Osteocyte (in vitro differentiated cells): ENCODE results near the gene PTPRN2. TPM values are rescaled to one million over a fixed set of nuclear protein-coding genes. Genes with fewer than 3 reads are reported as not detected.
"Not testable (repeated sequence)": the region's sequence is repeated elsewhere in the genome, so short reads cannot be mapped to it uniquely, and the experiment has no call there.

Experiments
- DNase-seq: peaks from one replicate; pipeline ENCODE4 v3.0.0; 2021; ENCODE audit warnings: mixed read lengths; ENCODE audit not compliant: unreplicated experiment; ENCODE audit errors: extremely low spot score
- H3K27ac Mint-ChIP-seq: one replicate; pipeline ENCODE4 v1.8.0; 2021; ENCODE audit warnings: mild to moderate bottlenecking, mixed read lengths; ENCODE audit not compliant: unreplicated experiment
- H3K27me3 Mint-ChIP-seq: one replicate; pipeline ENCODE4 v1.8.0; 2021; ENCODE audit warnings: mixed read lengths; ENCODE audit not compliant: unreplicated experiment
- H3K36me3 Mint-ChIP-seq: one replicate; pipeline ENCODE4 v1.8.0; 2021; ENCODE audit warnings: mixed read lengths; ENCODE audit not compliant: unreplicated experiment
- H3K4me1 Mint-ChIP-seq: one replicate; pipeline ENCODE4 v1.8.0; 2021; ENCODE audit warnings: mixed read lengths; ENCODE audit not compliant: unreplicated experiment
- H3K4me3 Mint-ChIP-seq: one replicate; pipeline ENCODE4 v1.8.0; 2021; ENCODE audit warnings: mild to moderate bottlenecking, moderate library complexity, mixed read lengths; ENCODE audit not compliant: unreplicated experiment
- H3K9me3 Mint-ChIP-seq: one replicate; pipeline ENCODE4 v1.8.0; 2021; ENCODE audit warnings: mixed read lengths; ENCODE audit not compliant: unreplicated experiment
- total RNA-seq: library from RNA; stranded (reverse); gene quantifications from 2 replicates; pipeline ENCODE4 v1.2.1, GENCODE V29; 2021
- TF ChIP-seq, protein P1 (sequence below): fragments of 200-600 bp; sonication (generic); IDR thresholded peaks from 2 replicates; pipeline ENCODE4 v1.5.0; 2021; ENCODE audit warnings: antibody characterized with exemption, mild to moderate bottlenecking, moderate library complexity

The PTPRN2 gene
- total RNA-seq, 1 donor from 2014 or later = 0.59 TPM

DNA sequence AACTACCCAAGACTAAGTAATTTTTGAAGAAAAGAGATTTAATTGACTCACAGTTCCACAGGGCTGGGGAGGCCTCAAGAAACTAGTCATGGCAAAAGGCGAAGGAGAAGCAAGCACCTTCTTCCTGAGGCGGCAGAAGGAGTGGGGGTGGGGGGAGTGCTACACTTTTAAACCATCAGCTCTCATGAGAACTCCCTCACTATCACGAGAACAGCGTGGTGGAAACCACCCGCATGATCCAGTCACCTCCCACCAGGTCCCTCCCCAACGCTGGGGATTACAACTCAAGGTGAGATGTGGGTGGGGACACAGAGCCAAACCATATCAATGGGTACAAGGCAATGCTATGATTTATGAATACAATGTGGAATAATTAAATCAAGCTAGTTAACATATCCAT is 241.9 kb downstream of the PTPRN2 start:
- Mint-ChIP-seq H3K27me3 (no peaks in the 10 kb centered on the region), H3K4me1 (no peaks in the 10 kb centered on the region), H3K36me3 (no peaks in the 10 kb centered on the region), H3K27ac (no peak overlapping the region), H3K4me3 (no peak overlapping the region), H3K9me3 (peaks cover 25% of the 10 kb centered on the region)
- TF ChIP-seq, protein P1, sequence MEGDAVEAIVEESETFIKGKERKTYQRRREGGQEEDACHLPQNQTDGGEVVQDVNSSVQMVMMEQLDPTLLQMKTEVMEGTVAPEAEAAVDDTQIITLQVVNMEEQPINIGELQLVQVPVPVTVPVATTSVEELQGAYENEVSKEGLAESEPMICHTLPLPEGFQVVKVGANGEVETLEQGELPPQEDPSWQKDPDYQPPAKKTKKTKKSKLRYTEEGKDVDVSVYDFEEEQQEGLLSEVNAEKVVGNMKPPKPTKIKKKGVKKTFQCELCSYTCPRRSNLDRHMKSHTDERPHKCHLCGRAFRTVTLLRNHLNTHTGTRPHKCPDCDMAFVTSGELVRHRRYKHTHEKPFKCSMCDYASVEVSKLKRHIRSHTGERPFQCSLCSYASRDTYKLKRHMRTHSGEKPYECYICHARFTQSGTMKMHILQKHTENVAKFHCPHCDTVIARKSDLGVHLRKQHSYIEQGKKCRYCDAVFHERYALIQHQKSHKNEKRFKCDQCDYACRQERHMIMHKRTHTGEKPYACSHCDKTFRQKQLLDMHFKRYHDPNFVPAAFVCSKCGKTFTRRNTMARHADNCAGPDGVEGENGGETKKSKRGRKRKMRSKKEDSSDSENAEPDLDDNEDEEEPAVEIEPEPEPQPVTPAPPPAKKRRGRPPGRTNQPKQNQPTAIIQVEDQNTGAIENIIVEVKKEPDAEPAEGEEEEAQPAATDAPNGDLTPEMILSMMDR = no peak
- peak; percentile 75 for DNase-seq

DNA sequence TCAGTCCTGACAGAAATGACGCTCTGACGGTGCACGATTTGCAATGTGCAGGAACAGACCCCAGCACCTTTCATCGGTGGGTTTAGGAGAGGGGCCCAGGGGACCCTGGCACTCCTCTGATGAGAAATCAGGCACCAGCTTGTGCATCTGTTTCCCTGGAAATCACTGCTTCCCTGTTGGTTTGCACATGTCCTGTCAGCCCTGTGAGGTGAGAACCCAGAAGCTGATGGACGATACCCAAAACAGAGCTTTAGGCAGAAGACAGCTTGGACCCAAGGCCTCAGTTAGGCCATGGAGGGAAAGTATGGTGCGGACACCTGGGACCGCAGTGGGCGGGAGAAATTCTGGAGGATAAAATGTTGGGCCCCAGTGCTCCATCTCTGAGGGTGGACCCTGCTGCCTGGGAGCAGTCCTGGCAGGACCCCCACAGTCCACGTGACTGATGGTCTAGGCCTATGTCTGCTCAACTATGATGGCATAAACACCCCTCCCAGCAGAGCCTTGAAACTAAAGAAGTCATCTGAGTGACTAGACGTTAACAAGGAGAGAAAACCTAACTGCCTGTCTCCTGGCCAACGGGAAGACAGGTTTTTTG is 242.8 kb downstream of the PTPRN2 start:
- TF ChIP-seq, protein P1 = no peak
- H3K27me3 Mint-ChIP-seq = no peaks in the 10 kb centered on the region
- no peak overlapping the region for H3K27ac Mint-ChIP-seq
- peaks cover 34% of the 10 kb centered on the region for H3K9me3 Mint-ChIP-seq
- no peak overlapping the region for H3K4me3 Mint-ChIP-seq
- no peaks in the 10 kb centered on the region for H3K4me1 Mint-ChIP-seq
- no peaks in the 10 kb centered on the region for H3K36me3 Mint-ChIP-seq
- peak; percentile 59 for DNase-seq

- H3K9me3 Mint-ChIP-seq = peaks cover 34% of the 10 kb centered on the region
- H3K27me3 Mint-ChIP-seq = no peaks in the 10 kb centered on the region
- peak; percentile 73 for DNase-seq
- H3K27ac Mint-ChIP-seq = no peak overlapping the region
- no peaks in the 10 kb centered on the region for H3K36me3 Mint-ChIP-seq
- no peak overlapping the region for H3K4me3 Mint-ChIP-seq
- TF ChIP-seq, protein P1 = no peak
- H3K4me1 Mint-ChIP-seq = no peaks in the 10 kb centered on the region
Measured at GRCh38 chr7:158343936-158344455, 243.6 kb downstream of the PTPRN2 start.

- no peak overlapping the region for H3K27ac Mint-ChIP-seq
- peaks cover 34% of the 10 kb centered on the region for H3K9me3 Mint-ChIP-seq
- TF ChIP-seq, protein P1 = no peak
- H3K36me3 Mint-ChIP-seq = no peaks in the 10 kb centered on the region
- peak; percentile 86 for DNase-seq
- H3K4me3 Mint-ChIP-seq = no peak overlapping the region
- H3K27me3 Mint-ChIP-seq = no peaks in the 10 kb centered on the region
- H3K4me1 Mint-ChIP-seq = no peaks in the 10 kb centered on the region
Measured at GRCh38 chr7:158343526-158343925, 244.1 kb downstream of the PTPRN2 start.

DNA sequence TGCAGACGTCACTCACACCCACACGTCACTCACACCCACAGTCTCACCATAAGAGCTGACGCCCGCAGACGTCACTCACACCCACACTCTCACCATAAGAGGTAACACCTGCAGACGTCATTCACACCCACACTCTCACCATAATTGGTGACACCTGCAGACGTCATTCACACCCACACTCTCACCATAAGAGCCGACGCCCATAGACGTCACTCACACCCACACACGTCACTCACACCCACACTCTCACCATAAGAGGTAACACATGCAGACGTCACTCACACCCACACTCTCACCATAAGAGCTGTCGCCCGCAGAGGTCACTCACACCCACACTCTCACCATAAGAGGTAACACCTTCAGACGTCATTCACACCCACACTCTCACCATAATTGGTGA is 246.5 kb downstream of the PTPRN2 start:
- H3K27ac Mint-ChIP-seq, H3K27me3 Mint-ChIP-seq, H3K36me3 Mint-ChIP-seq, H3K4me1 Mint-ChIP-seq, H3K4me3 Mint-ChIP-seq: not testable (repeated sequence)
- H3K9me3 Mint-ChIP-seq = peaks cover 33% of the 10 kb centered on the region
- peak; percentile 83 for DNase-seq

DNA sequence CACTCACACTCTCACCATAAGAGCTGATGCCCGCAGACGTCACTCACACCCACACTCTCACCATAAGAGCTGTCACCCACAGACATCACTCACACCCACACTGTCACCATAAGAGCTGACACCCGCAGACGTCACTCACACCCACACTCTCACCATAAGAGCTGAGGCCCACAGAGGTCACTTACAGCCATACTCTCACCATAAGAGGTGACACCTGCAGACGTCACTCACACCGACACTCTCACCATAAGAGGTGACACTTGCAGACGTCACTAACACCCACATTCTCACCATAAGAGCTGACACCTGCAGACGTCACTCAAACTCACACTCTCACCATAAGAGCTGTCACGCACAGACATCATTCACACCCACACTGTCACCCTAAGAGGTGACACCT is 250.7 kb downstream of the PTPRN2 start:
- DNase-seq = peak; percentile 85
- not testable (repeated sequence) for H3K27me3 Mint-ChIP-seq, H3K4me1 Mint-ChIP-seq, H3K27ac Mint-ChIP-seq, H3K4me3 Mint-ChIP-seq, H3K36me3 Mint-ChIP-seq
- H3K9me3 Mint-ChIP-seq = peaks cover 48% of the 10 kb centered on the region

DNA sequence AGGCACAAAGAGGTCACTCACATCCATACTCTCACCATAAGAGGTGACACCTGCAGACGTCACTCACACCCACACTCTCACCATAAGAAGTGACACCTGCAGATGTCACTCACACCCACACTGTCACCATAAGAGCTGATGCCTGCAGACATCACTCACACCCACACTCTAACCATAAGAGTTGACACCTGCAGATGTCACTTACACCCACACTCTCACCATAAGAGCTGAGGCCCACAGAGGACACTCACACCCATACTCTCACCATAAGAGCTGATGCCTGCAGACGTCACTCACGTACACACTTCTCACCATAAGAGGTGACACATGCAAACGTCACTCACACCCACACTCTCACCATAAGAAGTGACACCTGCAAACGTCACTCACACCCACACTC is 255.1 kb downstream of the PTPRN2 start:
- peaks cover 37% of the 10 kb centered on the region for H3K9me3 Mint-ChIP-seq
- not testable (repeated sequence) for H3K36me3 Mint-ChIP-seq, H3K4me3 Mint-ChIP-seq, H3K4me1 Mint-ChIP-seq, H3K27ac Mint-ChIP-seq, H3K27me3 Mint-ChIP-seq
- peak; percentile 67 for DNase-seq

DNA sequence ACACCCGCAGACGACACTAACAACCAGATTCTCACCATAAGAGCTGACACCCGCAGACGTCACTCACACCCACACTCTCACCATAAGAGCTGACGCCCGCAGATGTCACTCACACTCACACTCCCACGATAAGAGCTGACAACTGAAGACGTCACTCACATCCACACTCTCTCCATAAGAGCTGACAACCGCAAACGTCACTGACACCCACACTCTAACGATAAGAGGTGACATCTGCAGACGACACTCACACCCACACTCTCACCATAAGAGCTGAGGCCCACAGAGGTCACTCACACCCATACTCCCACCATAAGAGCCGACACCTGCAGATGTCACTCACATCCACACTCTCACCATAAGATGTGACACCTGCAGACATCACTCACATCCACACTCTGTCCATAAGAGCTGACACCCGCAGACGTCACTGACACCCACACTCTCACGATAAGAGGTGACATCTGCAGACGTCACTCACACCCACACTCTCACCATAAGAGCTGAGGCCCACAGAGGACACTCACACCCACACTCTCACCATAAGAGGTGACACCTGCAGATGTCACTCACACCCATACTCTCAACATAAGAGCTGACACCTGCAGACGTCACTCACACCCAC is 255.7 kb downstream of the PTPRN2 start:
- H3K4me1 Mint-ChIP-seq, H3K27me3 Mint-ChIP-seq, H3K27ac Mint-ChIP-seq, H3K36me3 Mint-ChIP-seq, H3K4me3 Mint-ChIP-seq: not testable (repeated sequence)
- DNase-seq = peak; percentile 62
- peaks cover 39% of the 10 kb centered on the region for H3K9me3 Mint-ChIP-seq
